Measurements from ENCODE around the gene HMCN2. TPM values are rescaled to one million over a fixed set of nuclear protein-coding genes. Genes with fewer than 3 reads are reported as not detected.

Gene HMCN2
- total and polyA plus RNA-seq, 2 of the 4 experiments (the other 2 are of a cell fraction), result 0.02 TPM; not detected in 1

DNA sequence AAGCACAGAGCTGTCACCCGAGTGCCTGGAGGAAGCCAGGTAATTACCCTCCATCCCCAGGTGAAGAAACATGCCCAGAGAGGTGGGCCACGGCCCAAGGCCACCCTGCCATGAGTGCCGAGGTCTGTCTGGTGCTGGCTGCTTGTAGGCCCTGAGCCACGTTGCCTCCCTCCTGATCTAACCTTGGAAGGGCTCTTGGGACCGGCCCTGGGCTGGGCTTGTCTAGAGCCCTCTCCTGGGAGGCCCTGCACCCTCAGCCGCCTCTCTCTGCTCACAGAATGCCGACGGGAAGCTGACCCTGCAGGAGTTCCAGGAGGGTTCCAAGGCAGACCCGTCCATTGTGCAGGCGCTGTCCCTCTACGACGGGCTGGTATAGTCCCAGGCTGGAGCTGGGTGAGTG lies 39.4 kb upstream of the HMCN2 start:
- dilution Hi-C loops (cut with HindIII; ENCODE audit: low sequenced_read_pairs, unreplicated experiment) (loop anchor here (25.0 kb wide), 1 partner anchor 114 kb away; no protein-coding TSS in a partner anchor), in situ Hi-C loops (cut with MboI; ENCODE audit: low sequenced_read_pairs) (loop anchor here (25.0 kb wide), 1 partner anchor 114 kb away; no protein-coding TSS in a partner anchor), intact Hi-C loops (cut with micrococcal nuclease) (no loop called here)
- H3K4me1 ChIP-seq (ENCODE audit: control insufficient read depth, insufficient read depth, low read length), result no peaks in the 10 kb centered on the region
- H3K27me3 ChIP-seq (ENCODE audit: control insufficient read depth, insufficient read depth, low read length), result no peaks in the 10 kb centered on the region
- DNase-seq (no peak), ATAC-seq (ENCODE audit: low read depth) (no peak)
- H2BK15ac ChIP-seq (ENCODE audit: low read depth, low read length), result no peak overlapping the region
- H2AK9ac ChIP-seq (replicated peaks; ENCODE audit: low read depth, low read length, poor library complexity), result no peak overlapping the region
- peaks cover 16% of the 10 kb centered on the region in 2 experiments for H3K79me1 ChIP-seq (ENCODE audit: low read depth in 1 of 2, low read length in 2 of 2)
- H2BK20ac ChIP-seq (ENCODE audit: low read depth, low read length), result no peak overlapping the region
- H3K9me1 ChIP-seq (ENCODE audit: insufficient read depth, low read length), result no peaks in the 10 kb centered on the region
- 100% methylated on average over 5 of the region's 12 CpGs; no CpG with 5 or more reads in 1 of the 2 experiments for WGBS, 2 experiments (ENCODE audit: extremely low coverage in 2 of 2, insufficient read length in 1 of 2)
- TF ChIP-seq RAD21 (IDR thresholded peaks at IDR 0.05; ENCODE audit: low read length), result no peak
- TF ChIP-seq MXI1 (IDR thresholded peaks at IDR 0.05; ENCODE audit: borderline replicate concordance, low read depth, low read length), result no peak
- no peak for TF ChIP-seq MAFK (IDR thresholded peaks at IDR 0.05; ENCODE audit: low read depth, low read length)
- TF ChIP-seq RFX5 (IDR thresholded peaks at IDR 0.05; ENCODE audit: low read depth, low read length), result no peak
- no peak for TF ChIP-seq RCOR1 (IDR thresholded peaks at IDR 0.05; ENCODE audit: insufficient replicate concordance, low read length)
- TF ChIP-seq FOS (IDR thresholded peaks at IDR 0.05; ENCODE audit: low read depth, low read length), result no peak
- no peak for TF ChIP-seq MAZ (IDR thresholded peaks at IDR 0.05; ENCODE audit: borderline replicate concordance, low read depth, low read length)
- TF ChIP-seq, protein P1, sequence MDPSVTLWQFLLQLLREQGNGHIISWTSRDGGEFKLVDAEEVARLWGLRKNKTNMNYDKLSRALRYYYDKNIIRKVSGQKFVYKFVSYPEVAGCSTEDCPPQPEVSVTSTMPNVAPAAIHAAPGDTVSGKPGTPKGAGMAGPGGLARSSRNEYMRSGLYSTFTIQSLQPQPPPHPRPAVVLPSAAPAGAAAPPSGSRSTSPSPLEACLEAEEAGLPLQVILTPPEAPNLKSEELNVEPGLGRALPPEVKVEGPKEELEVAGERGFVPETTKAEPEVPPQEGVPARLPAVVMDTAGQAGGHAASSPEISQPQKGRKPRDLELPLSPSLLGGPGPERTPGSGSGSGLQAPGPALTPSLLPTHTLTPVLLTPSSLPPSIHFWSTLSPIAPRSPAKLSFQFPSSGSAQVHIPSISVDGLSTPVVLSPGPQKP (IDR thresholded peaks at IDR 0.05; ENCODE audit: borderline replicate concordance, low read depth, low read length), result no peak
- TF ChIP-seq, protein P2, sequence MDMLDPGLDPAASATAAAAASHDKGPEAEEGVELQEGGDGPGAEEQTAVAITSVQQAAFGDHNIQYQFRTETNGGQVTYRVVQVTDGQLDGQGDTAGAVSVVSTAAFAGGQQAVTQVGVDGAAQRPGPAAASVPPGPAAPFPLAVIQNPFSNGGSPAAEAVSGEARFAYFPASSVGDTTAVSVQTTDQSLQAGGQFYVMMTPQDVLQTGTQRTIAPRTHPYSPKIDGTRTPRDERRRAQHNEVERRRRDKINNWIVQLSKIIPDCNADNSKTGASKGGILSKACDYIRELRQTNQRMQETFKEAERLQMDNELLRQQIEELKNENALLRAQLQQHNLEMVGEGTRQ (IDR thresholded peaks at IDR 0.05; ENCODE audit: low read depth, low read length), result no peak
- no peak for TF ChIP-seq BHLHE40 (IDR thresholded peaks at IDR 0.05; ENCODE audit: low read depth, low read length)
- no peak for TF ChIP-seq CEBPB (IDR thresholded peaks at IDR 0.05; ENCODE audit: low read depth, low read length)
- no peak for TF ChIP-seq NFE2L2 (IDR thresholded peaks at IDR 0.05; ENCODE audit: low read depth, low read length)
- TF ChIP-seq, protein P3, sequence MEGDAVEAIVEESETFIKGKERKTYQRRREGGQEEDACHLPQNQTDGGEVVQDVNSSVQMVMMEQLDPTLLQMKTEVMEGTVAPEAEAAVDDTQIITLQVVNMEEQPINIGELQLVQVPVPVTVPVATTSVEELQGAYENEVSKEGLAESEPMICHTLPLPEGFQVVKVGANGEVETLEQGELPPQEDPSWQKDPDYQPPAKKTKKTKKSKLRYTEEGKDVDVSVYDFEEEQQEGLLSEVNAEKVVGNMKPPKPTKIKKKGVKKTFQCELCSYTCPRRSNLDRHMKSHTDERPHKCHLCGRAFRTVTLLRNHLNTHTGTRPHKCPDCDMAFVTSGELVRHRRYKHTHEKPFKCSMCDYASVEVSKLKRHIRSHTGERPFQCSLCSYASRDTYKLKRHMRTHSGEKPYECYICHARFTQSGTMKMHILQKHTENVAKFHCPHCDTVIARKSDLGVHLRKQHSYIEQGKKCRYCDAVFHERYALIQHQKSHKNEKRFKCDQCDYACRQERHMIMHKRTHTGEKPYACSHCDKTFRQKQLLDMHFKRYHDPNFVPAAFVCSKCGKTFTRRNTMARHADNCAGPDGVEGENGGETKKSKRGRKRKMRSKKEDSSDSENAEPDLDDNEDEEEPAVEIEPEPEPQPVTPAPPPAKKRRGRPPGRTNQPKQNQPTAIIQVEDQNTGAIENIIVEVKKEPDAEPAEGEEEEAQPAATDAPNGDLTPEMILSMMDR (conservative IDR thresholded peaks at IDR 0.05; ENCODE audit: low read depth, low read length), result no peak
- TF ChIP-seq POLR2A (IDR thresholded peaks at IDR 0.05; ENCODE audit: low read depth, low read length), result no peak
- TF ChIP-seq CHD1 (IDR thresholded peaks at IDR 0.05; ENCODE audit: low read depth, low read length), result no peak
- TF ChIP-seq SMC3 (IDR thresholded peaks at IDR 0.05; ENCODE audit: low read depth, low read length), result no peak
- H2BK120ac ChIP-seq (ENCODE audit: low read depth, low read length), result no peak overlapping the region
- no peak overlapping the region for H2AK5ac ChIP-seq (ENCODE audit: low read depth, low read length)
- H4K8ac ChIP-seq (ENCODE audit: low read depth in 2 of 2, low read length in 2 of 2), result no peak overlapping the region
- H3K4ac ChIP-seq (ENCODE audit: low read depth, low read length), result no peak overlapping the region
- H4K20me1 ChIP-seq (ENCODE audit: insufficient read depth, low read length), result no peaks in the 10 kb centered on the region
- H3K9me3 ChIP-seq (ENCODE audit: control insufficient read depth, insufficient read depth, low read length), result peaks cover 10% of the 10 kb centered on the region
- POLR2A ChIA-PET (ENCODE audit: unreplicated experiment), result no interaction called here
- no peak overlapping the region for H3K27ac ChIP-seq (ENCODE audit: insufficient read depth, low read length)
- H3K9ac ChIP-seq (ENCODE audit: low read depth, low read length), result no peak overlapping the region
- H4K91ac ChIP-seq (ENCODE audit: insufficient read depth, low read depth, low read length), result no peak overlapping the region
- CTCF ChIA-PET, result no interaction called here
- H3K18ac ChIP-seq (ENCODE audit: low read depth, low read length), result no peak overlapping the region
- H3K14ac ChIP-seq (replicated peaks; ENCODE audit: low read depth, low read length), result no peak overlapping the region
- no peak overlapping the region for H2AFZ ChIP-seq (replicated peaks; ENCODE audit: low read length, poor library complexity)
- no peak overlapping the region for H3K56ac ChIP-seq (ENCODE audit: extremely low read depth, insufficient read depth, low read length)
- H4K5ac ChIP-seq (ENCODE audit: low read depth, low read length), result no peak overlapping the region
- H3K36me3 ChIP-seq (ENCODE audit: control insufficient read depth, insufficient read depth, low read length), result peaks cover 36% of the 10 kb centered on the region
- H3K4me2 ChIP-seq (ENCODE audit: low read depth, low read length), result no peak overlapping the region
- no peak overlapping the region for H3K23ac ChIP-seq (ENCODE audit: low read depth, low read length)
- BruUV-seq (replicated peaks), result no TSS peak
- no peak overlapping the region for H3K4me3 ChIP-seq (ENCODE audit: insufficient read depth, low read depth, low read length)
- no peak overlapping the region for H2BK5ac ChIP-seq (ENCODE audit: low read depth, low read length, poor library complexity, severe bottlenecking)
